Tibial nerve (tissue), 4 donors: ENCODE measurements around the gene CDK5. TPM values are rescaled to one million over a fixed set of nuclear protein-coding genes. Genes with fewer than 3 reads are reported as not detected.

Experiments used
- DNase-seq, 2 donors: peaks; one replicate each; pipeline ENCODE4 v3.0.0-alpha.2; 2019; ENCODE audit warnings: low spot score in 2 of 2
- H3K27ac ChIP-seq, 4 donors: fragments of 200-600 bp; sonication (generic) in 3 of 4; one replicate each; pipeline ENCODE4 v1.5.1; 2017 to 2019; ENCODE audit warnings: mild to moderate bottlenecking in 1 of 4
- H3K27me3 ChIP-seq, 2 donors: fragments of 200-600 bp; sonication (generic) in 1 of 2; one replicate each; pipeline versions ENCODE4 v1.5.1 to v1.6.0; 2017 to 2019
- H3K36me3 ChIP-seq, 3 donors: fragments of 200-600 bp; sonication (generic); one replicate each; pipeline ENCODE4 v1.5.1; 2018 to 2019
- H3K4me1 ChIP-seq, 4 donors: fragments of 200-600 bp; sonication (generic) in 3 of 4; one replicate each; pipeline ENCODE4 v1.5.1; 2017 to 2019
- H3K4me3 ChIP-seq, 4 donors: fragments of 200-600 bp; sonication (generic) in 3 of 4; one replicate each; pipeline ENCODE4 v1.5.1; 2017 to 2019; ENCODE audit warnings: mild to moderate bottlenecking in 1 of 4, moderate library complexity in 1 of 4
- H3K9me3 ChIP-seq, 4 donors: fragments of 200-600 bp; sonication (generic) in 3 of 4; one replicate each; pipeline ENCODE4 v1.5.1; 2017 to 2019
- CTCF ChIP-seq, 5 experiments: fragments of 200-600 bp in 3 of 5; fragments of 450-650 bp in 2 of 5; sonication (generic) in 3 of 5; IDR thresholded peaks; one replicate each; pipeline ENCODE4 v1.5.1; 2016 to 2019; ENCODE audit warnings: antibody characterized with exemption in 5 of 5, mild to moderate bottlenecking in 3 of 5, moderate library complexity in 2 of 5
- EP300 ChIP-seq, 2 donors: sonication (generic); formaldehyde crosslinking; IDR thresholded peaks; one replicate each; pipeline ENCODE4 v1.6.1; 2017; ENCODE audit warnings: antibody characterized with exemption in 2 of 2, mild to moderate bottlenecking in 1 of 2
- POLR2A ChIP-seq, 2 donors: fragments of 450-650 bp; IDR thresholded peaks; one replicate each; pipeline ENCODE4 v1.6.1; 2017; ENCODE audit warnings: antibody characterized with exemption in 2 of 2, mild to moderate bottlenecking in 2 of 2, moderate library complexity in 2 of 2
- WGBS, 2 donors: methylation state at CpG; one replicate each; pipeline ENCODE4 v1.1.5; 2018; 5-methylcytosine and 5-hydroxymethylcytosine counted together
- total RNA-seq, 4 donors: library from RNA; depleted of rRNA; stranded (reverse); fragments of >200 nt; gene quantifications; one replicate each; pipeline ENCODE4 v1.1.0, GENCODE V29; 2016

CDK5 gene
- total RNA-seq, 4 donors from 2014 or later: 3.6 to 13.1 (median 7.1) TPM

- Histone ChIP-seq H3K36me3 (peaks cover 0 to 29% (median 4%) of the 10 kb centered on the region in 3 donors), H3K4me1 (peaks cover 0 to 68% (median 38%) of the 10 kb centered on the region in 4 donors), H3K27ac (peak within 1 kb of the TSS; percentile 92 to 99 (median 98)), H3K4me3 (peak within 1 kb of the TSS; percentile 66 to 92 (median 82)), H3K9me3 (no peaks in the 10 kb centered on the region), H3K27me3 (no peaks in the 10 kb centered on the region)
- WGBS, 2 donors: 0 to 3% methylated on average over 8 to 18 of the region's 66 CpGs
- peak; percentile 81 to 82 for DNase-seq
- TF ChIP-seq POLR2A (IDR thresholded peaks at IDR 0.05) (peak in 1 of 2 donors; percentile 76), EP300 (IDR thresholded peaks at IDR 0.05) (peak in 1 of 2 donors; percentile 84), CTCF (IDR thresholded peaks at IDR 0.05) (peak in 1 of 5 experiments; percentile 21)
Observed at GRCh38 chr7:151080522-151081169, 22.9 kb upstream of the CDK5 start, which contains the start of gene FASTK. FASTK (minus strand) TSS chr7:151080809; CDS start chr7:151080766, 43 bp downstream.

DNA sequence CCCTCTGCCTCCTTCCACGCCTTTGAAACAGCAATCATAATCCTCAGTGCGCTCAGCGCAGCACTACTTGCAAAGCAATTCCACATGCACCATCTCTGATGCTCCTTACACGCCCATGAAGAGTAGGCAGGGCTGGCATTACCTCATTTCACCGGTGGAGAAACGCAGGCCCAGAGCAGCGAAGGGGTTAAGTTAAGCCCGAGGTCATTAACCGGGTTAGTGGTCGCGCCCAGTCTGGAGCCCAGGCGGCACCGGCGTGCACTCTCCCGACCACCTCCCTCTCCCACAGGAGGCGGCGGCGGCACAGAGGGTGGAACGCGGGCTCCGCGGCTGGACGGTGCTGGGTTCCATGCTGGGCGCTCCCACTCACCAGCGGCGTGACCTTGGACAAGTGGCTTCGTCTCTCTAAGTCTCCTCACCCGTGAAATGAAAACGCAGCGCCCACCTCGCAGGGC lies 22.4 kb upstream of the CDK5 start:
- Histone ChIP-seq H3K27ac (peak overlapping the region; percentile 92 to 99 (median 98)), H3K36me3 (peaks cover 0 to 35% (median 10%) of the 10 kb centered on the region in 3 donors), H3K4me3 (peak overlapping the region; percentile 66 to 92 (median 82)), H3K9me3 (no peaks in the 10 kb centered on the region), H3K4me1 (peaks cover 0 to 63% (median 33%) of the 10 kb centered on the region in 4 donors), H3K27me3 (no peaks in the 10 kb centered on the region)
- 1% methylated on average over 14 to 26 of the region's 31 CpGs for WGBS, 2 donors
- TF ChIP-seq CTCF (IDR thresholded peaks at IDR 0.05): no peak
- no peak for DNase-seq

DNA sequence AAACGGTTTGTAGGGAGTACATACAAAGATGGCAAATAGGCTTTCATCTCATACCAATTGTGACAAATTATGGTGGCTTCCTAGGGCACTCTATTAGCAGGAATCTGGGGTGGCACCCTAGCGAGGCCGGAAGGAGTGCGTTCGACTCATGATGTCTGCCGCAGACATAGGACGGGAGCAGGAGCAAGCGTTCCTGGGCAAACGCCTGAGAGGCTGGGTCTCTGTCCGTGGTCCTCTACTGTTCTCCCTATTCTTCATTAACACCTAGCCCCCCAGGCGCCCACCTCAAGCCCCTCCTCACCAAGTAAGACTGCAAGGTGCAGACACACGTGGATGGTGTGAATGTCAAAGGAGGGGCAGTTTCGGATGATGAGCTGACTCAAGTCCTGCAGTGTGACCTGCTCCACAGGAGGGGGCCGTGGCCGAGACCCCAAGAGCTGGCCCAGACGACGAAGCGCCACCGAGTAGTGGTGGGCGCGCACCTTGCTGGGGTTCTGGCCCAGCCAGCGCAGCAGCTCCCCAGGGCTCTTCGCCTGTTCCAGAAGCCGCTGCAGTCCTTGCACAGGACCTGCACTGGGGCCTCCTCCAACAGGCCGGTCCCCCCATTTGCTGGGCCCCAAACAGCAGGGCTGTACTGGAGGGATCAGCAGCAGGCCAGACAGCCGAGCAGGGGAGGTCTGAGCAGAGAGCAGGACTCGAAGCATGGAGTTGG lies 21.7 kb upstream of the CDK5 start:
- H3K27me3 ChIP-seq: no peaks in the 10 kb centered on the region
- peak overlapping the region in 1 of 4 donors; percentile 97 for H3K27ac ChIP-seq
- peaks cover 0 to 62% (median 33%) of the 10 kb centered on the region in 4 donors for H3K4me1 ChIP-seq
- TF ChIP-seq POLR2A (IDR thresholded peaks at IDR 0.05): no peak
- no peak for TF ChIP-seq CTCF (IDR thresholded peaks at IDR 0.05)
- TF ChIP-seq EP300 (IDR thresholded peaks at IDR 0.05): no peak
- no peak for DNase-seq
- H3K4me3 ChIP-seq: peak overlapping the region; percentile 66 to 92 (median 82)
- no peaks in the 10 kb centered on the region for H3K9me3 ChIP-seq
- H3K36me3 ChIP-seq: peaks cover 2 to 42% (median 14%) of the 10 kb centered on the region in 3 donors
- WGBS, 2 donors: 65 to 74% methylated on average over 26 to 27 of the region's 27 CpGs

GRCh38 chr7:151078233-151079040 lies 20.7 kb upstream of the CDK5 start:
- Histone ChIP-seq H3K4me1 (peaks cover 0 to 53% (median 30%) of the 10 kb centered on the region in 4 donors), H3K9me3 (no peaks in the 10 kb centered on the region), H3K27me3 (no peaks in the 10 kb centered on the region), H3K36me3 (peaks cover 2 to 51% (median 14%) of the 10 kb centered on the region in 3 donors), H3K4me3 (no peak overlapping the region), H3K27ac (peak overlapping the region in 1 of 4 donors; percentile 25)
- TF ChIP-seq CTCF (IDR thresholded peaks at IDR 0.05): no peak
- TF ChIP-seq EP300 (IDR thresholded peaks at IDR 0.05): peak in 1 of 2 donors; percentile 36
- no peak for TF ChIP-seq POLR2A (IDR thresholded peaks at IDR 0.05)
- WGBS, 2 donors: 33 to 34% methylated on average over 18 to 19 of the region's 22 CpGs
- no peak for DNase-seq
